PC-9 (cell line): Measurements from ENCODE around the gene IL13. TPM values are rescaled to one million over a fixed set of nuclear protein-coding genes. Genes with fewer than 3 reads are reported as not detected.

Experiments used
- BruUV-seq: library from RNA; stranded (reverse); fragments of 400-500 nt; replicated peaks from 2 replicates; lab custom pipeline; 2021; lab: Mats Ljungman, UMichigan
- CTCF ChIA-PET: fragments of 300-600 bp; sonication (Branson Sonifier 250); formaldehyde crosslinking; loops from one replicate; lab custom pipeline; 2022; ENCODE audit warnings: antibody characterized with exemption; lab: Charles Lee
- POLR2A ChIA-PET: fragments of 300-600 bp; sonication (Branson Sonifier 250); formaldehyde crosslinking; loops from one replicate; lab custom pipeline; 2022; ENCODE audit warnings: antibody characterized with exemption; ENCODE audit not compliant: unreplicated experiment; lab: Charles Lee
- DNase-seq, 2 experiments: peaks; one replicate each; pipeline versions ENCODE4 v3.0.0 to v3.0.0-alpha.2; 2015 to 2022; ENCODE audit warnings: mixed read lengths in 1 of 2
- H2AFZ ChIP-seq: fragments of 200-600 bp; sonication (generic); 2 replicates; pipeline ENCODE4 v1.8.1; 2017; ENCODE audit warnings: antibody characterized with exemption
- H3F3A ChIP-seq: fragments of 200-600 bp; sonication (generic); 2 replicates; pipeline ENCODE4 v1.8.1; 2017; ENCODE audit warnings: antibody characterized with exemption, mild to moderate bottlenecking, low read depth; ENCODE audit not compliant: insufficient read depth
- H3K27ac ChIP-seq: fragments of 200-600 bp; sonication (generic); 2 replicates; pipeline ENCODE4 v1.6.1; 2016; ENCODE audit warnings: mixed run types
- H3K27me3 ChIP-seq: fragments of 200-600 bp; sonication (generic); 2 replicates; pipeline ENCODE4 v1.6.1; 2016; ENCODE audit warnings: low read depth, mixed run types; ENCODE audit not compliant: insufficient read depth
- H3K36me3 ChIP-seq: fragments of 200-600 bp; sonication (generic); 2 replicates; pipeline ENCODE4 v1.6.1; 2016; ENCODE audit warnings: low read depth, mixed run types
- H3K4me1 ChIP-seq: fragments of 200-600 bp; sonication (generic); replicated peaks from 2 replicates; pipeline ENCODE4 v1.6.1; 2016; ENCODE audit warnings: mixed run types; ENCODE audit not compliant: insufficient read depth
- H3K4me2 ChIP-seq: fragments of 200-600 bp; sonication (generic); 2 replicates; pipeline ENCODE4 v1.6.1; 2017; ENCODE audit warnings: mixed run types
- H3K4me3 ChIP-seq: fragments of 200-600 bp; sonication (generic); 2 replicates; pipeline ENCODE4 v1.6.1; 2016; ENCODE audit warnings: mixed run types
- H3K79me2 ChIP-seq: fragments of 200-600 bp; sonication (generic); 2 replicates; pipeline ENCODE4 v1.6.1; 2017; ENCODE audit warnings: low read depth, mixed run types
- H3K9me2 ChIP-seq: fragments of 200-600 bp; sonication (generic); 2 replicates; pipeline ENCODE4 v1.8.1; 2017; ENCODE audit warnings: mild to moderate bottlenecking; ENCODE audit not compliant: insufficient read depth
- H3K9me3 ChIP-seq: fragments of 200-600 bp; sonication (generic); 2 replicates; pipeline ENCODE4 v1.8.1; 2016; ENCODE audit warnings: low read depth; ENCODE audit not compliant: insufficient read depth
- H4K20me1 ChIP-seq: fragments of 200-600 bp; sonication (generic); 2 replicates; pipeline ENCODE4 v1.8.1; 2017; ENCODE audit not compliant: insufficient read depth
- CTCF ChIP-seq: fragments of 200-600 bp; sonication (generic); conservative IDR thresholded peaks from 2 replicates; pipeline ENCODE4 v1.6.1; 2017; ENCODE audit warnings: mixed run types, antibody characterized with exemption, mild to moderate bottlenecking, moderate library complexity
- EZH2 ChIP-seq: fragments of 200-600 bp; sonication (generic); IDR thresholded peaks from 2 replicates; pipeline ENCODE4 v1.8.0; 2017; ENCODE audit warnings: antibody characterized with exemption, low read depth
- intact Hi-C: fragments of 100-400 bp; cut with micrococcal nuclease; formaldehyde crosslinking; loops from one replicate; pipeline ENCODE4 v1.10.0; 2022; ENCODE audit not compliant: unreplicated experiment
- total RNA-seq: library from RNA; stranded (reverse); gene quantifications from 2 replicates; pipeline ENCODE4 v1.2.3, GENCODE V29; 2021

IL13 gene
- total RNA-seq, 1 experiment from 2014 or later, result not detected

- H3K4me1 ChIP-seq, result peaks cover 11% of the 10 kb centered on the region
- H3K27me3 ChIP-seq, result no peaks in the 10 kb centered on the region
- H4K20me1 ChIP-seq, result no peaks in the 10 kb centered on the region
- H3K4me2 ChIP-seq, result no peak overlapping the region
- TF ChIP-seq CTCF (no peak), EZH2 (no peak)
- intact Hi-C loops, result no loop called here
- H3K27ac ChIP-seq, result no peak overlapping the region
- no peak overlapping the region for H3K4me3 ChIP-seq
- H3K9me2 ChIP-seq, result no peaks in the 10 kb centered on the region
- H3K79me2 ChIP-seq, result no peaks in the 10 kb centered on the region
- BruUV-seq, result no TSS peak
- no peak overlapping the region for H2AFZ ChIP-seq
- ChIA-PET POLR2A (no interaction called here), CTCF (no interaction called here)
- no peak for DNase-seq
- H3K36me3 ChIP-seq, result no peaks in the 10 kb centered on the region
- no peaks in the 10 kb centered on the region for H3K9me3 ChIP-seq
- peaks cover 12% of the 10 kb centered on the region; the same call in 1 of the 2 replicates for H3F3A ChIP-seq
These were observed 23.0 kb downstream of the IL13 start for GRCh38 chr5:132680780-132681475.

GRCh38 chr5:132681476-132681831 lies 23.5 kb downstream of the IL13 start:
- Histone ChIP-seq H3K27ac (no peak overlapping the region), H3F3A (peaks cover 12% of the 10 kb centered on the region; the same call in 1 of the 2 replicates), H2AFZ (no peak overlapping the region), H3K4me3 (no peak overlapping the region), H3K36me3 (no peaks in the 10 kb centered on the region), H4K20me1 (no peaks in the 10 kb centered on the region), H3K27me3 (no peaks in the 10 kb centered on the region), H3K9me2 (no peaks in the 10 kb centered on the region), H3K79me2 (no peaks in the 10 kb centered on the region), H3K4me2 (no peak overlapping the region), H3K9me3 (no peaks in the 10 kb centered on the region), H3K4me1 (peaks cover 11% of the 10 kb centered on the region)
- POLR2A ChIA-PET, result no interaction called here
- intact Hi-C loops, result no loop called here
- TF ChIP-seq CTCF, result no peak
- TF ChIP-seq EZH2, result no peak
- no TSS peak for BruUV-seq
- no peak for DNase-seq
- CTCF ChIA-PET, result no interaction called here

DNA sequence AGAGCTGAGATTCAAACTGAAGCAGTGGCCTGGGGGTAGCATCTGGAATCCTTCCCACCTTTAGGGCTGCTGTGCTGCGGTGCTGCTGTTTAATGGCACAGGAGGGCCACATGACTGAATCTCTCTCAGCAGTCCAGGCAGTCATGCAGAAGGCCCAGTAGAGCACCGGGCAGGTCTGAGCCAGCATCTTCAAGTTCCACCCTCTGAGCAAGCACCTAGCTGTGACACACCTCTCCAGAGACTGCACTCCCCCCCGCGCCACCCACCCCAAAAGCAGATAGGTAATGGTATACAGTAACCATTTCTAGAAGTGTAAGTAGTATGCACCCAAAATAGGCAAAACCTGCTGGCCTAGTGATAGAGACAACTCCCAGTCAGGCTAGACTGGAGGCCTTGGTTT lies 24.0 kb downstream of the IL13 start:
- no peak overlapping the region for H3K4me2 ChIP-seq
- H3K79me2 ChIP-seq, result no peaks in the 10 kb centered on the region
- POLR2A ChIA-PET, result no interaction called here
- no peaks in the 10 kb centered on the region for H3K36me3 ChIP-seq
- H3K9me3 ChIP-seq, result no peaks in the 10 kb centered on the region
- peaks cover 9% of the 10 kb centered on the region; the same call in 1 of the 2 replicates for H3F3A ChIP-seq
- H3K27ac ChIP-seq, result no peak overlapping the region
- H2AFZ ChIP-seq, result no peak overlapping the region
- CTCF ChIA-PET, result no interaction called here
- H3K4me1 ChIP-seq, result peaks cover 6% of the 10 kb centered on the region
- intact Hi-C loops, result no loop called here
- H3K9me2 ChIP-seq, result no peaks in the 10 kb centered on the region
- H4K20me1 ChIP-seq, result no peaks in the 10 kb centered on the region
- BruUV-seq, result no TSS peak
- no peaks in the 10 kb centered on the region for H3K27me3 ChIP-seq
- DNase-seq, result no peak
- H3K4me3 ChIP-seq, result no peak overlapping the region
- TF ChIP-seq EZH2 (no peak), CTCF (no peak)
